T follicular helper cell (primary cell): ENCODE measurements around the gene B4GALT1.

ENCODE experiments used
- DNase-seq: peaks from one replicate; pipeline ENCODE4 v3.0.0-alpha.2; 2020; ENCODE audit warnings: low read depth

Gene B4GALT1

DNA sequence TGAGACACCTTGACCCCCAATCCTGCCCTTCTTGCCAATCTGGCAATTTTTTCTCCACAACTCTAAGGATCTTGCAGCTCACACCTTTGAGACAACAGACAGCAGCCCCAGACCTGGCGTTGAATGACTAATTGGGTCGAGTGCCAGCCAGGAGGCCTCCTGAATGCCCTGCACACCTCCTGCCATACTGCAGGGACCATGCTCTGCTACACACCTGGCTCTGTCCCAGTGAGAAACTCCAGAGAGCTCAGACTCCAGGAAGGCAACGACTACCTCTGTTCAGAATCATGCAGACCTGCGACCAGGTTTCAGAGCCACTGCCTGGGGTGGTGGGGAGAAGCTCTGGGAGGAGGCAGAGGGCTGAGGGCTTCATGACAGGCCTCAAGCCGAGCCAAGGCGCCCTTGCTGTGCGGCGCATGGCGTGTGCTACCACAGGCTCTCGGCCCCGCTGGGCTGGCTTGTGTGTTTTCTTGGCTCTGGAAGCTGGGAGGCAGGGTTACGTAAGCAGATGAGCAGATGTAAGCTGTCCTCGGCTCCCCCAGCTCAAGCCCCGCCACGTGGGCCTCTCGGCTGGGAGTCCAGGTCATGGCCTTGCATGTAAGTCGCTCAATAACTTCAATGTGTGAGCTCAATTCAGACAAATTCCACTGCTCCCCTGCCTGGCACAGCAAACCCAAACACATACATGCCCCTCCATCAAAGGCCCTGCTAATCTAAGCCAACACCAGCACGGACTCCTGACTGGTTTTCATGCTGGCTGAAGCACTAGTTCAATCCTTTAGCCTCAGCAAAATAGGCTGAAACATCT lies 27.5 kb downstream of the B4GALT1 start:
- no peak for DNase-seq

DNA sequence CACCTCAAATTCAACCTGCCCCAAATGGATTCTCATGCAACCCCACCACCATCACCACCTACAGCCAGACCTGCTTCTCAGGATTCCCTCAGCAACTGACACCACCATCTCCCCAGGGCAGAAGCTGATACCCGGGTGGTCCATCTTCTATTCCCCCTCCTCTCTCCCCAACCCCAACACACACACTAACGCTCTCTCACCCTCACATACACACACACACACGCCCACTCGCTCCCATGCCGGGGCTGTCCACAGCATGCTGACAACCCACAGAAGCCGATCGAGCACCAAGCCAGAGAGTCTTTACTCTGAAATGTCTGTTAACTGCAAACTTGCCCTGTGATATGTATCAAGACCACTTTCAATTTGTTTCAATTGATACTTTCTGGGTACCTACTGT lies 28.4 kb downstream of the B4GALT1 start:
- no peak for DNase-seq

DNA sequence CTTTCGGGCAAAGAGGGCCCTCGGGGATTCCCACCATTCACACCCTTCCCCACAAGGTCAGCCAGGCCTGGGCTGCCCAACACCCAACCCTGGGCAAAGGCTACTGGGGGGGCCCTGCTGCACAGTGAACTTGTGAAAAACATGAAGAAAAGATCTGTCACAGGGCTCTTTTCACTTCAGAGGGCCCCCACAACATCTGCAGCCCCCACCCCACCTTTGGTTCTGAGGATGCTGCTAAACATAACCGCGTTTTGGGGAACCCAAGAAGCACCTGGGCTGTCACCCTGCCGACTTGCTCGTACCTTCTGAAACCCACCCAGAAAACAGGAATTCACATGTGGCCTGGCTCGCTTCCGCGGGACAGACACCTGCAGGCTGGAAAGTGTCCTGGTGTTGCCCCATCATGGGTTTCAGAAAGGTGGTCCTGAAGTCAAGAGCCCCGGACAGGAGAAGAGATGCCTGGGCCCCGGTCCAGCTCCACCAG lies 29.3 kb downstream of the B4GALT1 start:
- no peak for DNase-seq

GRCh38 chr9:33136721-33137670 lies 30.1 kb downstream of the B4GALT1 start:
- DNase-seq = no peak

DNA sequence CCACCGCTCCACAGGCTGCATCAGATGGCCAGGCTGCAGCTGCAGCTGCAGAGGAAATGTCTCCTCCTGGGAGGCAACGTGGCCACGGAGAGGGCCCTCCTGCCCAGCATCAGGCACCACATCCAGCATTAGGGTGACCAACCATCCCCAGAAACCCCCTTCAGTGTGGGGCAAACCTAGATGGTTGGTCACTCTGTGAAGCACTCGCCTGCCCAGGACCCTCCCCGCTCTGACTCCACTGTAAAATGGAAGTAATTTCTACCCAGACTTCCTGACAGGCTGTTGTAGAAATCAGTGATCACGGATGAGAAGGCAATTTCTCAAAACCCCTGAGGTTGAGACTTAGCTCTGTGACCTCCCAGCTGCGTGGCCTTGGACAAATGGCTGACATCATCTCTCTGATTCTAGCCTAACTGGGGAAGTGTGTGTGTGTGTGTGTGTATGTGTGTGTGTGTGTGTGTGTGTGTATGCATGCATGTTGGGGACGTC lies 31.6 kb downstream of the B4GALT1 start:
- DNase-seq = no peak

GRCh38 chr9:33135031-33135461 lies 32.1 kb downstream of the B4GALT1 start:
- DNase-seq = no peak

DNA sequence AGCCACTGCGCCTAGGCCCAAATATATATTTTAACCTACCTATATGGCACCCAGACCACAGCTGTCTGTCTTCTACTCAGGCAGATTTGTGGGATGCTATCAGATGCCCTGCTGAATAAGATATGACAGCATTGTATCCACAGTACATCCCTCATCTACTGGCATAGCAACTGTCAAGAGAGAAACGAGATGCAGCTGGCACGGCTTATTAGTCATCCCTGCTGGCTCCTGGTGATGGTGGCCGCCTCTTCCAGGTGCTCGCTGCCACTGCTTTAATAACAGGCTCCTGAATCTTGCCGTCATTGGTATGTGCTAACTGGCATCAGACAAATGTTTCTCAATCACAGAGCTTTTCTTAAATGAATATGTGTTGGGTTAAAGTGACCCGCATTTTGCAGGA lies 34.0 kb downstream of the B4GALT1 start:
- no peak for DNase-seq

DNA sequence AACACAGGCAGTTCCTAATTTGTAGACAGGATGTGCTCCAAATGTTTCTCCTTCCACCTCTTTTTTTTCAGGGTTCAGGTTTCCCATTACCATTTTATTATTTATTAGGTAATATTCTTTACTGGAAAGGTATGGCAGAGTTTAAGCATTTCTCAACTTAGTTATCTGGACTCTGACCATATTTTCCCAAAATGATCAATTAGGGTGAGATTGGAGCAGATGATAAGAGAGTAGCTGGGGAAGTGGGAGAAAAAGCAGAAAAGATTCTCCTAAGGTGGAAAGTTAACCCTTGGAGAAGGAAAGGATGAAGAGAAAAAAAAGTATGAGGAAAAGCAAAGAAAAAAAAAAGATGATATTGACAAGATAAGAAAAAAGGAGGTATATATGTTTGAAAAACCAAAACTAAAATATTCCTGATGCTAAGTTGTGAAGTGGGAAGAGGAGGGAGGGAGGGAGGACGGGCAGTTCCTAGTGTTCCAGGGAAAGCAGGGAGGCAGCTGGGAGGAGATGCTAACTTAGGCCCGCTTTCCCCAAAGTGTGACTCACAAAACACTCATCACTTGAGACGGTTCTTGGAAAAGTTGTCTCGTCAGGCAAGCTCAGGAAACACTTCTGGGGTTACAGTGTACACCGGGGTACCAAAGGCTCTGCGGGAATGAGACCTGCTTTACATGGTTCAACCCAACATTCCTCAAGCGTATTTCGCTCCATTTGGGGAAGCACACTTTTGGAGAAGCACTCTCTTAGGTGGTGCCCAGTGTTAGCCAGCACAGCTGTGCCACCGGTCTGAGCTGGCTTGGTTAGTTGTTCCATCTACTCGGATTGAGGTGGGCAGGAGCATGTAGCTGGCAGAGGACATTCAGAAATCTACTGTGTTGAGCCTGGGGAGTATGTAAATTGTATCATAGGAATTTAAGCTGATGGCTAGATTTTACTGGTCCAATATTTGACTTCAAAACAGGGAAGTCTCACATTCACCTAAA lies 35.1 kb downstream of the B4GALT1 start:
- DNase-seq = no peak

DNA sequence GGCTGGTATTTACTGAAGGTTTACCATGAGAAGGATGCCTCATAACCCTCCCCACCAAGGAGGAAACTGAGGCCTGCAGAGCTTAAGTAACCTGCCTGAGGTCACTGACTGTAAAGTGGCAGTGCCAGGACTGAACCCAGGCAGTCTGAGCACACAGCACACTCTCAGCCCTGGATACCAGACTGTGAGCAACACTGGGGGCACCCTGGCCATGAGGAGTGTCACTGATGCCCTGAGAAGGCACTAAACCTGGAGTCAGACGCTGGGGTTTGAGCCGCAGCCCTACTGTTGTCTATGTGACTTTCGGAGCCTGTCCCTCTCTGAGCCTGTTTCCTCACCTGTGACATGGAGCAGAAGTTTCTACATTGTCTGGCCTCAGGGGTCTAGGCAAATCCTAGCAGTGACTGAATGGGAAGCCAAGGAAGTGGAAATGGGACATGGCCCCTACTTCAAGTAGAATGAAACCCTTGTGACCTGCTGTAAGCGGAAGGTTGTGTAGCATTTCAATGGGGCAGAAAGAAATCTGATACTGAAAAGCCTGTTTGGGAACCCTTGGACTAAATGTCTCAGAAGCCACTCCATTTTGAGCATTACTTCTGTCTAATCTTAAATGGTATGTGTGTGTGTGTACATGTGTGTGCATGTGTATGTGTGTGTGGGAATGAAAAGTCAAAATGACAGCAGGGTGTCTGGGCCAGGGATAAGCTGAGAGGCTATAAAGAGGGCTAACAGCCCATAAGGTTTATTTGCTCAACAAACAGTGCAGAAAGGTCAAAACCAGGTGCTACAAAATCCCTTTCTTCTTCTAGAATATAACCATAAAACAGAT lies 36.0 kb downstream of the B4GALT1 start:
- DNase-seq = no peak

DNA sequence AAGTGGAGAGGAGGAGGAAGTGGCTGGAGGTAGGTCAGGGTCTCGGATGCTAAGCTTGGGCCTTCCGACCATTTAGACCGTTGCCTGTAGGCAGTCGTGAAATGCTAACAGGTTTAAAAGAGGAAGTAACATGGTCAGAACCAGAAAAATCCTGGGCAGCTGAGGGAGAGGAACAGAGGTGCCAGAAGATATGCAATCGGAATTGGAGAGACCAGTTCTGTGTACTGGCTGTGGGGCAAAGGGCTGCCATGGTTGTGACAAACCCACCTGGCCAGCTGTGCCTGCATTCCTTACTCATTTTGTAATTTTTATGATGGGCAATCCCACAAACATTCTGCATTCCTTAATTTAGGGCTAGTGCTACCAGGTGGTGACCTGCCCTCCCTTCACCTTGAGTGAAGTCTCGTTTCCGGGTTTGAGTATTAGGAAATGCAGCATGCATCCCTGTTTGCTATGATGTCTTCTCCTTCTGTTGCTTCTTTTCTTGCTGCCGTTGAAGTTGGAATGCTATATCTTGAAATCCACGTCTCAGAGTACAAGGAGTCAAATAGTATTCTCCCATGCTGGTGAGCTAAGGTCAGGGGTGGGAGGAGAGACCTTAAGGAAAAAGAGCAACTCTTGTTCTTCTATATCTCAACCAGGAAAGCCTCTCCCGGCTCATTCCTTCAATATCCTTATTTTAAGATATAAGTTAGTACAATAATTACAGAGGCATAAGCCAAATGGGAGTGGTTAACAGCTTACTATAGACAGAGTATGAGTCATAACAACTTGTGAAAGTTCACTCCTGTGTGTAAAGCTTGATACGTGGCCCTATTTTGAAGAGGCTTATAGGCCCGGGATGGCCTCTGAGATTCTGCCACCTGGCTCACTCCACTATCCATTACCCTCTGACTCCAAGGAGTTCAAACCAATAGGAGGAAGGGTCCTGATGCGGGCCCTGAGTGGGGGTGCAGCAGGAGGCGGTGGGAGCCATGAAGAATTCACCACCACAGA lies 37.0 kb downstream of the B4GALT1 start:
- DNase-seq = no peak

DNA sequence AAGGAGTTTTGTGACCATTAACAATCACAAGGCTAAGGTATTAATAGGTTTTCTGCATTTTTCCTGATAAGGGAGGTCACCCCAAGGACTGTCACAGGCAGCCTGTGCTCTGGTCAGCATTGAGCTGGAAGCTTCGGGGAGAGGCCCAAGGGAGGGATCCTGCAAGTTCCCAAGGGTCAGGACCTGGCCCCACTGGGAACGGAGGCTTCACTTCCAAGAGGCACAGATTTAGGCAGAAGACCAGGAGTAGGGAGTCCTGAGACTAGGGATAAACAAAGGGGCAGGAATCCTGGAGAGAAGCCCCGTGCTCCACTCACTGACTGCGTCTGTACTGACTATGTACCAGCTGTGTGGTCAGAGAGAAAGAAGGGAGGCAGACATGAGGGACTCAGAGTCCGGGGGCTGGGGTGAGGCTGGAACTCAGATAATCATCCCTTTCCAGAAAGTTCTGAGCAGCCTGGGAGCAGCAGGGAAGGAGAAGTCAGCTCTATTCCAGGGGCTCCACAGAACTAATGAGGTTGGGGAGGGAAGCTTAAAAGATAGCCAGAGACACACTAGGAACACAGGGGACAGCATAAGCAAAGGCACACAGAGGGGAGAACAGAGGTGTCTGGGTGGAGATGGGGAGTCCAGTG lies 37.8 kb downstream of the B4GALT1 start:
- DNase-seq = no peak

GRCh38 chr9:33128570-33128969 lies 38.6 kb downstream of the B4GALT1 start:
- no peak for DNase-seq

DNA sequence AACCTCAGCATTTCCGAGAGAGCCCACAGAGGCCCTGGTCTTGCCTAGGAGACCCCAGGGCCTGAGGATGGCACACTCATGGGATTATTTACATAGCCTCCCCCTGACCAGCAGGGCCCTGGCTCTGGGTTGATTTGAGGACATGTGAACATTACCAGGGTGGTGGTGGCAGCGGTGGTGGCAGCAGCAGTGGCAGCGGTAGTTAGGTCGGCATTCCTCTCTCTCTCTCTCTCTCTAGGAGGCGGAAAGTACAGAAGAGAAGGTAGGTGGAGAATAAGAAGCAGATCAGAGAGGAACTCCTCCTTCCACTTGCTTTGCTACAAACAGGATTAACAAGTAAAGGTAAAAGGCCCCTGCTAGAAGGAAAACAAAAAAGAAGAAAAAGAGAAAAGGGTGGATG lies 39.3 kb downstream of the B4GALT1 start:
- no peak for DNase-seq

DNA sequence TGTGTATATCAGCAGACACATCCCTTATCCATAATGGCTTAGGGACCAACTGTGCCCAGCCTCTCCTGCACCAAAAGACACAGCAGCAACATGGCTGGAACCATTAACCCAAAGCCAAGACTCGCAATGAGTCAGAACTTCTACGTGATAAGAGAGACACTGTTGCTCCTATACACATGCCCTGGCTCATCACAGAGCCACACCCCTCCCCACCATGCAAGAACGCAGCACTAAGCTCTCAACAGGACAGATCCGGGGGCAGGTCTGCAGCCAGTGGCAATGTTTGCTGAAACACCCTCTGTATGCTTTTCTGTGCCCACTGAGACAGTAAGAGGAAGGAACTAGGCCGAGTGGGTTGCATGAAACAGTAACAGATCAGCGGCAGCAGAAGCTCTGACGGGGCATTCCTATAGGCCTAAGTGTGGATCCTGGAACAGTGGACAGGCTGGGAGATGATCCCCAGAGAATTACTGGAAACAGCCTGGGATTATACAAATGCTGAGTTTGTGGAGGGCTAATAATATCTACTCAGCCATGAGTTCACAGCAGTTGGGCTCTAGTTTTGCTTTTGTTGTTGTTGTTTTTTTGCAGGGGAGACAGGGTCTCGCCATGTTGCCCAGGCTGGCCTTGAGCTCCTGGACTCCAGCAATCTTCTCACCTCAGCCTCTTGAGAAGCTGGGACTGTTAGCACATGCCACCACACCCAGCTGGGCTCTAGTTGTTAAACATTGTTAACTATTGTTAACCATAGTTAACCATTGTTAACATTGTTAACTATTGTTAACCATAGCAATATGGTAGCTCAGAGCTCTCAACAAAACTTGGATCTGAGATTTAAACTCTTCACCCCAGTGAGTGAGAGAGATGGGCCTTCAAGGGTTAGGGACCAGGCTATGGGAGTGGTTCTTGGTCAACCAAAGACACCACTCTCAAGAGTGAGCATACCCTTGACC lies 41.0 kb downstream of the B4GALT1 start:
- no peak for DNase-seq

GRCh38 chr9:33125461-33125860 lies 41.7 kb downstream of the B4GALT1 start:
- no peak for DNase-seq

GRCh38 chr9:33124751-33125381 lies 42.3 kb downstream of the B4GALT1 start:
- DNase-seq = no peak

DNA sequence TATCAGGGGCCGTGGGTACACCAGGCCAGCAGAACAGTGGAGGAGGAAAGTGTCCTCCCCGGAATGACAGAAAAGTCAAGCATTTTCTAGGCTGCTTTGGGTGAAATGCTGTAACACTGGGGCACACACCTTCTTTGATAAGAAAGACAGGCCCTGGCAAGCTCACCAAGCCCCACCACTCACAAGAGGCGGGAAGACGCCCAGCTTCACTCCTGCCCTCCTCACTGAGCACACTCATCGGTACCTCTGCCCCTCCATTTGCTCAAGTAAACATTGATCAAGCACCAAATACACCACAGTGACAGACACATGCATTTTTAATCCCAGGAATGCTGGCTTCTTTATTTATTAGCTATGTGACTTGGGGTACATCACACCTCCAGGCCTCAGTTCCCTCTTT lies 43.1 kb downstream of the B4GALT1 start:
- DNase-seq = no peak
